OCI-LY3 (cell line): ENCODE data around the gene CATSPER4.

Source experiments
- CTCF ChIP-seq: fragments of 200-600, 300-600 bp; sonication (generic); IDR thresholded peaks from 2 replicates; pipeline ENCODE4 v1.5.1; 2014; ENCODE audit warnings: antibody characterized with exemption, low read length, low read depth
- EZH2phosphoT487 ChIP-seq: fragments of 200-600 bp; shearing (Covaris generic); IDR thresholded peaks from 2 replicates; pipeline ENCODE4 v1.6.1; 2018; ENCODE audit warnings: antibody characterized with exemption, mixed run types, low read depth

DNA sequence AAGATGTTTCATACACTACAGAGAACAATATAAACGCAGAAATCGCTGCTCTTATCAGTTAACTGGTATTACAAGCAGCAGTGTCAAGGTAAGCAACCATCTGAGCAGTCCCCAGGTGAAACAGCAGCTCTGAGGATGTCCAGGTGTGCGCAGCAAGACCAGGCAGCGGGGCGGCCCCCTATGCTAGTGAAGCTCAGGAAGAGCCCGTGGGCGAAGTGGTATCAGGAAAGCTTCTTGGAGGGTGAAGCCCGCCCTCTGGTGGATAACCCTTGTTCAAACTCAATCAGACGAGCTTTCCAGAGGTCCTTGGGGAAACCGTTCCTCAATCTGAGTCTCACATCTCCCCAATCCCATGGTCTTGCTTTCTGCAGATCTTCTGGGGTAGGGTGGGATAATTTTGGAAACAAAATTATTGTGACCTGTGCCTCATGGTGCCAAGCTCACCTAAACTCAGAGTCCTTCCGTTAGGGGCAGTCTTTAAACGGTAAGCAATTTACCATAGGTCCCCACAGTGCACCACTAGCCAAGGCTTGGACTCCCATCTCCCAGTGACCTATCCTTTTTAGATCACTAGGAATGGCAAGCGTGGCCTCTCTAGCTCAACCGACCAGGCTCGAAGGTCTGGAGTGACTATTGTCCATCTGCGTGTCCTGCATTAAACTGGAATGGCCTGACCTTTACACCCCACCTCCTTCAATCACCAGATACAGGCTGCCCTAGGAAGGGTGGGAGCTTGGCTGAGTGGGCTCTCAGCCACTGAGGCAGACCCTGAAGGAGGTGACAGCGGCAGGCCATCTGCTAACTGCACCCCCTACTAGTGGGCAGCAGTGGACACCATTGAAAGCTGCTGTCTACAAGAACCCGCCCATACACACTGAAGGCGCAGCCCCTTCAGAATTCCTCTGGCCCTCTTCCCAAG lies 45.1 kb upstream of the CATSPER4 start:
- TF ChIP-seq CTCF: peak; percentile 65
- TF ChIP-seq EZH2phosphoT487: no peak
